SIG-M5 treated with dmso at 0.1 percent for 504 hours (cell line): ENCODE measurements around the gene ABHD1.
"Not testable (repeated sequence)": the region's sequence is repeated elsewhere in the genome, so short reads cannot be mapped to it uniquely, and the experiment has no call there.

Source experiments
- DNase-seq: peaks from one replicate; lab custom pipeline; 2025; ENCODE audit not compliant: unreplicated experiment; lab: John Stamatoyannopoulos, UW

The ABHD1 gene

GRCh38 chr2:27162151-27163121 is 38.8 kb downstream of the ABHD1 start:
- no peak for DNase-seq

GRCh38 chr2:27164960-27165763 is 41.5 kb downstream of the ABHD1 start:
- no peak for DNase-seq

- no peak for DNase-seq
These were observed 47.1 kb downstream of the ABHD1 start for GRCh38 chr2:27170581-27171337.

GRCh38 chr2:27171351-27171848 is 47.8 kb downstream of the ABHD1 start:
- no peak for DNase-seq

- DNase-seq: no peak
These were observed 51.0 kb downstream of the ABHD1 start for GRCh38 chr2:27174638-27175037.

GRCh38 chr2:27175330-27175729 is 51.7 kb downstream of the ABHD1 start:
- no peak for DNase-seq

GRCh38 chr2:27175781-27176180 is 52.2 kb downstream of the ABHD1 start:
- not testable (repeated sequence) for DNase-seq

- no peak for DNase-seq
These were observed 54.1 kb downstream of the ABHD1 start for GRCh38 chr2:27177441-27178351.

- DNase-seq: no peak
These were observed 54.9 kb downstream of the ABHD1 start for GRCh38 chr2:27178469-27178868.

GRCh38 chr2:27179344-27180000 is 55.9 kb downstream of the ABHD1 start:
- no peak for DNase-seq
